HL-60 (cell line): ENCODE measurements around the gene FCRL1.

Experiments used
- CTCF ChIP-seq: IDR thresholded peaks from one replicate; pipeline ENCODE4 v1.5.1; 2011; ENCODE audit warnings: low read length, control low read depth, inconsistent platforms; ENCODE audit not compliant: insufficient read depth
- GABPA ChIP-seq: IDR thresholded peaks from 2 replicates; pipeline ENCODE4 v1.6.1; 2012; ENCODE audit warnings: low read depth
- POLR2AphosphoS5 ChIP-seq: IDR thresholded peaks from 2 replicates; pipeline ENCODE4 v1.6.1; 2012; ENCODE audit warnings: low read depth
- SPI1 ChIP-seq: IDR thresholded peaks from 2 replicates; pipeline ENCODE4 v1.6.1; 2012; ENCODE audit warnings: low read depth, mild to moderate bottlenecking, borderline replicate concordance

GRCh38 chr1:157799996-157800395, 19.9 kb downstream of the FCRL1 start:
- TF ChIP-seq POLR2AphosphoS5 (no peak), CTCF (no peak), SPI1 (no peak), GABPA (no peak)
